ENCODE data around the gene SHC3.

Gene SHC3

DNA sequence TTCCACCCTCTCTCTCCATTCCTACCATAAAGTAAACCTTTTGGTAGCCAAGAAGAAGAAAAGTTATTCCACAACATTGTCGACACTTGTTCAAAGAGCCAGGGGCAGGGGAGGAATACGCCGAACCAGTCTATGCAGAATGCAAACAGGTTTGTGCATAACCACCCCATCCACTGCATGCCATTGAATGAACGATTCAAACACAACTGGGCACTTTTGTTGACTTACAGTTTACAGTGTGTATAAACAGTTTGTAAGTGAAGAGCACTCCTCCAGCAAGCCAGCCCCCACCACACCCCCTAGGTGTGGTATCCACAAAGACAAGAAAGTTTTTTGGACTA, 194.1 kb downstream of the SHC3 start:
- H3K27me3 ChIP-seq, result peaks cover 0 to 8% (median 0%) of the 10 kb centered on the region in 11 experiments; a peak in 1 of 22 replicates
- no peak overlapping the region for H3K4me2 ChIP-seq
- H3K4me1 ChIP-seq, result peaks cover 3 to 12% (median 10%) of the 10 kb centered on the region in 10 experiments; a peak in 19 of 20 replicates
- peaks cover 12 to 28% (median 20%) of the 10 kb centered on the region in 11 experiments; a peak in 20 of 22 replicates for H3K9me3 ChIP-seq (replicated peaks in 1 of 11)
- H3K27ac ChIP-seq, result no peak overlapping the region
- H3K9ac ChIP-seq, result no peak overlapping the region
- H3K36me3 ChIP-seq, result no peaks in the 10 kb centered on the region
- no peak overlapping the region for H3K4me3 ChIP-seq
- no peaks in the 10 kb centered on the region for H4K20me1 ChIP-seq
- TF ChIP-seq Cebpa-rat (IDR thresholded peaks at IDR 0.05), result no peak

DNA sequence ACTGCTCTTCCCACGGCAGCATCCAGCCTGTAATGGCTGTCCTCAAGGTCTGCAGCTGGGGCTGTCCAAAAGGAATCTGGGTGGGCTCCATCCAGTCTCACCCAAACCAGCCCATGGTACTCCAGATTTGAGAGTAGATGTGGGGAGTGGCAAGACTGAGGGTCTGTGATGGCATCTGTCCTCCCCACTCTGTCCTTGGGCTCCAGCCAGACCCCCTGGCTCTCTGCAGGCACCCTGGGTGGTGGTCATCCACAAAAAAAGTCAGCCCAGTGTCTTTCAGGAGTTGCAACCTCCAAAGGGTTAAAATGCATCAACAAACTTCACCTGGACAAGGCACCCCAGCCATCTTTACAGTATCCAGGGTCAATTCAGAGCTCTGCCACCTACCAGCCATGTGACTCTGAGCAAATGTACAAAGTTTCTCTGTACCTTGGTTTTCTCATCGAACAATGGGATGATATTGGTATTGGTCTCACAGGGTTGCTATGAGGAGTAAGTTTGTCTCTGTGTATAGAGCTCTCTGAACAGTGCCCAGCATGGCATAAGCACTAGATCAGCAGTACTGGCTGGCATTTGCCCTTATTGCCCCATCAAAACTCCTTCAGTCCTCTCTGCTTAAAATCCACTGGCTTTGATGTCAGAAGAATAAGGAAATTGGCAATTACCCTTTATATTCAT, 194.6 kb downstream of the SHC3 start:
- no peak overlapping the region for H3K4me2 ChIP-seq
- no peak overlapping the region for H3K9ac ChIP-seq
- H3K27me3 ChIP-seq, result peaks cover 0 to 8% (median 0%) of the 10 kb centered on the region in 11 experiments; a peak in 1 of 22 replicates
- H3K4me1 ChIP-seq, result peaks cover 0 to 7% (median 5%) of the 10 kb centered on the region in 10 experiments; a peak in 15 of 20 replicates
- no peak overlapping the region for H3K4me3 ChIP-seq
- H4K20me1 ChIP-seq, result no peaks in the 10 kb centered on the region
- no peak for TF ChIP-seq Cebpa-rat (IDR thresholded peaks at IDR 0.05)
- peaks cover 17 to 33% (median 25%) of the 10 kb centered on the region in 11 experiments; a peak in 20 of 22 replicates for H3K9me3 ChIP-seq (replicated peaks in 1 of 11)
- no peaks in the 10 kb centered on the region for H3K36me3 ChIP-seq
- no peak overlapping the region for H3K27ac ChIP-seq

DNA sequence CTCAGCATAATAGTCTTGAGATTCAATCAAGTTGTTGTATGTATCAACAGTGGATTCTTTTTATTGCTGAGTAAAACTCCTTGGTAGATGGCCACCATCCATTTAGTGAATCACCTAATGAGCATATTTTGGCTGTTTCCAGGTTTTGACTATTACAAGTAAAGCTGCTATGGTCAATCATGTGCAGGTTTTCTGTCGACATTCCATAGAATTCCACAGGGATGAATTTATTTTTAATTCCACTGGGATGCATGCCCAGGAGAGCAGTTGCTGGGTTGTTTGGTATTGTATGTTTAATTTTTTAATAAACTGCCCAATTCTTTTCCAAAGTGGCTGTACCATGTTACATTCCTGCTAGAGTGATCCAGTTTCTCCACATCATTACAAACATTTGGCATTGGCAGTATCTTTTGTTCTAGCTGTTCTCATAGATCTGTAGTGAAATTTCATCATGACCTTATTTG, 197.8 kb downstream of the SHC3 start:
- Histone ChIP-seq H4K20me1 (no peaks in the 10 kb centered on the region), H3K4me2 (no peak overlapping the region), H3K4me1 (no peaks in the 10 kb centered on the region), H3K27ac (no peak overlapping the region), H3K9me3 (replicated peaks in 1 of 11) (peaks cover 18 to 34% (median 27%) of the 10 kb centered on the region in 11 experiments; a peak in 20 of 22 replicates), H3K36me3 (no peaks in the 10 kb centered on the region), H3K4me3 (no peak overlapping the region), H3K9ac (no peak overlapping the region), H3K27me3 (peaks cover 0 to 5% (median 0%) of the 10 kb centered on the region in 11 experiments; a peak in 1 of 22 replicates)
- TF ChIP-seq Cebpa-rat (IDR thresholded peaks at IDR 0.05), result no peak

DNA sequence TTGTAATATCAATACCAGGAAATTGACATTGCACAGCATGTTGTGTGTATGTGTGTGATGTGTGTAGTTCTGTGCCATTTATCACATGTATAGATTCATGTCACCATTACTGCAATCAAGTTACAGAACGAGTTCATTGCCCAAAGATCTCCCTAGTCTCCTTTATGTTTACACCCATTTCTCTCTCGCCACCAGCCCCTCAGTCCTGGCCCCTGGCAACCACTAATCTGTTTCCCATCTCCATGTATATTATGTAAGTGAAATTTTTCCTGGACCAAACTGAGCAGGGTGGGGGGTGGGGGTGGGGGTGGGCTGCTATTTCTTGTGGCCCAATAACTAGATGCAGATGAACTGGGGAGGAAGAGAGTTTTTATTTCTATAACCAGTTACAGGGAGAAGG, 198.8 kb downstream of the SHC3 start:
- Histone ChIP-seq H3K4me3 (no peak overlapping the region), H3K4me1 (no peaks in the 10 kb centered on the region), H4K20me1 (no peaks in the 10 kb centered on the region), H3K9me3 (replicated peaks in 1 of 11) (peaks cover 18 to 34% (median 27%) of the 10 kb centered on the region in 11 experiments; a peak in 20 of 22 replicates), H3K4me2 (no peak overlapping the region), H3K36me3 (no peaks in the 10 kb centered on the region), H3K27ac (no peak overlapping the region), H3K9ac (no peak overlapping the region), H3K27me3 (peaks cover 0 to 5% (median 0%) of the 10 kb centered on the region in 11 experiments; a peak in 1 of 22 replicates)
- TF ChIP-seq Cebpa-rat (IDR thresholded peaks at IDR 0.05), result no peak

DNA sequence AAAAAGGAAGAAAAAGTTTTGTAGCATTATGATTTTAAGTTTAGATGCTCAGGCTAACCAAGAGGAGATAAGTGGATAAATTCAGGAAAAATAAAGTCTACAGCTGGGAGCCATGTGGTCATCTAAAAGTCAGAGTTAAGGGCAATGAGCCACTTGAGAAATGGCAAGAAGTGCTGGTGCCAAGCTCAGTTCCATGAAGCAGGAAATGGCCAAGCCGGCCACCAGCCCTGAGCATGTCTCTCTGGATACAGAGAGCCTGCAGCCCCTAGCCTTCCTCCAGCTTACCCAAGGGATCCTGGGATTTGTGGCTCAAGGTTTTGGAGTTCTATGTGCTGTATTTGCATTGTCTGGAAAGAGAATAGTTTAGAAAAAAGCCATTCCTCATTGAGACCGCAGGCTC, 199.6 kb downstream of the SHC3 start:
- TF ChIP-seq Cebpa-rat (IDR thresholded peaks at IDR 0.05), result no peak
- Histone ChIP-seq H3K36me3 (no peaks in the 10 kb centered on the region), H3K9ac (no peak overlapping the region), H3K27me3 (peaks cover 0 to 5% (median 0%) of the 10 kb centered on the region in 11 experiments; a peak in 1 of 22 replicates), H3K9me3 (replicated peaks in 1 of 11) (peaks cover 18 to 34% (median 27%) of the 10 kb centered on the region in 11 experiments; a peak in 20 of 22 replicates), H4K20me1 (no peaks in the 10 kb centered on the region), H3K27ac (no peak overlapping the region), H3K4me2 (no peak overlapping the region), H3K4me1 (no peaks in the 10 kb centered on the region), H3K4me3 (no peak overlapping the region)

DNA sequence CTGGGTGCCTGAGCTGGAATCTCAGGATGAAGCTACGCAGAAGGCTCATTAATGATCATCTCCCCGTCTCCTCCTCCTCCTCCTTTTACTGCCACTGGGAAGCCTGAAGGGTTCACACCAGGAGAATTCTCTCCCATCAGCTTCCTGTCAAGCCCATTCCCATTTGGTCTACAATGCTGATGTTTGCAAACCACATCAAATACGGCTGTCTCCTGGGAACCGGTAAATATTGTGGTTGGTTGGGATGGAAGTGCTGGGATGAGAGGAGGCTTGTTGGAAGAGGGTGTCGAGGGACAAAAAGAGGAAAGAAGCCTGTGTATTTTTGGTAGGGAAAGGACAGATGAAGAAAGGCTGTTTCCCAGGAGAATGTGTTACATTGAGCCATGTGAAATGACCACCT, 200.6 kb downstream of the SHC3 start:
- no peak overlapping the region for H3K4me2 ChIP-seq

DNA sequence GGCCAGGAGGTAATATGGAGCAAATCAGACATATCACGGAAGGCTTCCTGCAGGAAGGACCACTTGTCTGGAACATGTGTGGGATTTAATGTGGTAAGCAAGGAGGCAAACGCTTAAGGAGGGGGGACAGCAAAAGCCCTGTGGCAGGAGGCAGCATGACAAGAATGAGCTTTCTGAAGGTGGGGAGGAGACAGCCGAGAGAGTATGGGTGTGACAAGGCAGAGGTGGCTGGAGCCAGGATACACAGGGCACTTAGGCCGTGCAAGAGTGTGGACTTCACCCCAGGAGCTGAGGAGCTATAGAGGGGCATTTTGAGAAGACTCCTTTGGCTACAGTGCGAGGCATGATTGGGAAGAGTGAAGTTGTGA, 201.7 kb downstream of the SHC3 start:
- Histone ChIP-seq H3K4me3 (no peak overlapping the region), H3K4me1 (no peaks in the 10 kb centered on the region), H3K36me3 (no peaks in the 10 kb centered on the region), H3K27ac (no peak overlapping the region), H4K20me1 (no peaks in the 10 kb centered on the region), H3K27me3 (peaks cover 0 to 5% (median 0%) of the 10 kb centered on the region in 11 experiments; a peak in 1 of 22 replicates), H3K4me2 (no peak overlapping the region), H3K9me3 (replicated peaks in 1 of 11) (peaks cover 14 to 32% (median 27%) of the 10 kb centered on the region in 11 experiments; a peak in 20 of 22 replicates), H3K9ac (no peak overlapping the region)
- no peak for TF ChIP-seq Cebpa-rat (IDR thresholded peaks at IDR 0.05)

More for the DNA sequence above, 200.6 kb downstream of the SHC3 start:
- Histone ChIP-seq H3K36me3 (no peaks in the 10 kb centered on the region), H3K4me3 (no peak overlapping the region), H3K27ac (no peak overlapping the region), H3K4me1 (no peaks in the 10 kb centered on the region), H3K27me3 (peaks cover 0 to 5% (median 0%) of the 10 kb centered on the region in 11 experiments; a peak in 1 of 22 replicates), H4K20me1 (no peaks in the 10 kb centered on the region), H3K9ac (no peak overlapping the region), H3K9me3 (replicated peaks in 1 of 11) (peaks cover 18 to 34% (median 27%) of the 10 kb centered on the region in 11 experiments; a peak in 20 of 22 replicates)
- no peak for TF ChIP-seq Cebpa-rat (IDR thresholded peaks at IDR 0.05)

DNA sequence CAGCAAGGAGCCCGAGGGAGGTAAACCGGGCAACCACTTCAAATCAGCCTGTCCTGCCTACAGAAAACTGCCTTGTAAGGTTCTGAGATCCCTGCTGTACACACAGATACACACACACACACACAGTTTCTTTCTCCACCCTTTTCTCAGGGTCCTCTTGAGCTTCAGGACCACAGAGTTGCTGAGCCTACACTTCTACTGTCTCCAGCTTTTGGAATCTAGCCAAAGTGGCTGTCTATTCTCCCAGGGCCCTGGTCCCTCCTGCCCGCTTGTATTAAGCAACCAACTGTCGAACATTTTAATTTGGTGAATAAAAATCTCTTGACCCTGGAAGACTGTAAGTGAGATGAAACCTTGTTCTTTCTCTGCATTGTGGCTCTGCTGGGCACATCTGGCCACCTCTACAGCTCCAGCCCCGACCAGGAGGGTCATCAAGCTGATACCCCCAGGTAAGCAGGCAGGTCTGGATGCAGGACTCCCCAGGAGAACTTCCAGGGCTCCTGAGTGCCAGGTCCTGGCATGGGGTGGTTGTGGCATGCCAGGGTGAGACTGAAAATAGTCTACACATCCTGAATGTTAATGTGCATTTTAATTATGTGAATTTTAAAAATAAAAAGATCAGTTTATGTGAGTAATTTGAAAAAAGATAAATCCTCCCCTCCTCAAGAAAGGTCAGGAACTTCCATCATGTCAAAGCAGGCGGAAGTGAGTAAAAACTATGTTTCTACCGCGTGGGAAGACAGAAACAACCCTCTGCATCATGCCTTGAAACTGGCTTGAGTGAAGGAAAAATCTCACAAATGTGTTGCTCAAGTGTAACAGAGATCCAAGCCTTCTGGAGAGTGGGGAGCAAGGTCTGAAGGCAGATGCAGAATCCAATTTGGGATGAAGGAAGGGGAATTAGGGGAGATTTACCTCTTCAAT, 202.4 kb downstream of the SHC3 start:
- TF ChIP-seq Cebpa-rat (IDR thresholded peaks at IDR 0.05), result no peak
- H3K4me2 ChIP-seq, result no peak overlapping the region
- no peak overlapping the region for H3K9ac ChIP-seq
- H4K20me1 ChIP-seq, result no peaks in the 10 kb centered on the region
- no peak overlapping the region for H3K27ac ChIP-seq
- no peak overlapping the region for H3K4me3 ChIP-seq
- no peaks in the 10 kb centered on the region for H3K36me3 ChIP-seq
- H3K27me3 ChIP-seq, result peaks cover 0 to 5% (median 0%) of the 10 kb centered on the region in 11 experiments; a peak in 1 of 22 replicates
- no peaks in the 10 kb centered on the region for H3K4me1 ChIP-seq
- H3K9me3 ChIP-seq (replicated peaks in 1 of 11), result peaks cover 13 to 27% (median 22%) of the 10 kb centered on the region in 11 experiments; a peak in 20 of 22 replicates

DNA sequence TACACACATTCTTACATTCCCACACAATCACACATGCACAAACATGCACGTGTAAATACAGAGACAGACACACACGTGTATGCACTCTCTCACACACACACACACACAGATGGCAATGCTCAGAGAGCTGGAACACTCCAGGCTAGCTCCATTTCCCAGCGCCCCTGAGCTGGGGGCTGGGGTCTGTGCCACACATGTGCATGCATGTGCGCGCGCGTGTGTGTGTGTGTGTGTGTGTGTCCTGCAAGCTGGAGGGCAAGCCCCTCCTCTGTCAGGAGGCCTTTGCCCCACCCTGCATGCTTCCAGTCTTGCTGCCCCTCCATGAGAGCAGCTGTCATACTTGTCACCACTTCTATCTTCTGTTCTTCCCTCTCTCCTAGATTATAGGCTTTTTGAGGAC, 204.0 kb downstream of the SHC3 start:
- no peak overlapping the region for H3K9ac ChIP-seq
- no peak overlapping the region for H3K27ac ChIP-seq
- TF ChIP-seq Cebpa-rat (IDR thresholded peaks at IDR 0.05), result no peak
- H3K27me3 ChIP-seq, result peaks cover 0 to 5% (median 0%) of the 10 kb centered on the region in 11 experiments; a peak in 1 of 22 replicates
- H3K4me1 ChIP-seq, result no peaks in the 10 kb centered on the region
- H3K9me3 ChIP-seq (replicated peaks in 1 of 11), result peaks cover 5 to 13% (median 9%) of the 10 kb centered on the region in 11 experiments; a peak in 15 of 22 replicates
- no peaks in the 10 kb centered on the region for H3K36me3 ChIP-seq
- H3K4me3 ChIP-seq, result no peak overlapping the region
- H3K4me2 ChIP-seq, result no peak overlapping the region
- H4K20me1 ChIP-seq, result no peaks in the 10 kb centered on the region
